ENCODE data around the gene WDFY4. TPM values are rescaled to one million over a fixed set of nuclear protein-coding genes. Genes with fewer than 3 reads are reported as not detected.

The WDFY4 gene
- total RNA-seq, 2 experiments from 2014 or later: 0.90 to 1.1 TPM

DNA sequence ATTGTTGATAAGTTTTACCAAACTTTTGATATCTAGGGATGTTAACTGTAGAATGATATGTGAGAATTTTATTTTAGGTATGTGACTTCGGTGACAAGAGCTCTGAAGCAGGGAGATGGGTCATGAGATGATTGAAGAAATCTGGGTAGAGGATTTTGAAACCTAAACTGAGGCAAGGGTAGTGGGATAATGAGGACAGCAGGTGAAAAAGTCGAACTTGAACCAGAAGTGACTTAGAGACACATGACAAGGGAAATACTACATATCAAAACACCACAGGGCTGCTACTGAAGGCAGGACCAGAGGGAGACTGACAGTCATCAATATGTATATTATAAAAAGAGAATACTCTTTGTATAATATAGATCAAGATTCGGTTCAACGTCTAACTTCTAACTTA is 113.2 kb downstream of the WDFY4 start:
- Mint-ChIP-seq H3K36me3 (ENCODE audit: low read depth) (peaks cover 6% of the 10 kb centered on the region), H3K4me1 (ENCODE audit: low read depth) (peaks cover 20% of the 10 kb centered on the region), H3K4me3 (no peak overlapping the region), H3K27ac (no peak overlapping the region), H3K9me3 (peaks cover 5% of the 10 kb centered on the region), H3K27me3 (peaks cover 2% of the 10 kb centered on the region)
- POLR2A ChIA-PET: no interaction called here
- DNase-seq: no peak
- TF ChIP-seq, protein P1, sequence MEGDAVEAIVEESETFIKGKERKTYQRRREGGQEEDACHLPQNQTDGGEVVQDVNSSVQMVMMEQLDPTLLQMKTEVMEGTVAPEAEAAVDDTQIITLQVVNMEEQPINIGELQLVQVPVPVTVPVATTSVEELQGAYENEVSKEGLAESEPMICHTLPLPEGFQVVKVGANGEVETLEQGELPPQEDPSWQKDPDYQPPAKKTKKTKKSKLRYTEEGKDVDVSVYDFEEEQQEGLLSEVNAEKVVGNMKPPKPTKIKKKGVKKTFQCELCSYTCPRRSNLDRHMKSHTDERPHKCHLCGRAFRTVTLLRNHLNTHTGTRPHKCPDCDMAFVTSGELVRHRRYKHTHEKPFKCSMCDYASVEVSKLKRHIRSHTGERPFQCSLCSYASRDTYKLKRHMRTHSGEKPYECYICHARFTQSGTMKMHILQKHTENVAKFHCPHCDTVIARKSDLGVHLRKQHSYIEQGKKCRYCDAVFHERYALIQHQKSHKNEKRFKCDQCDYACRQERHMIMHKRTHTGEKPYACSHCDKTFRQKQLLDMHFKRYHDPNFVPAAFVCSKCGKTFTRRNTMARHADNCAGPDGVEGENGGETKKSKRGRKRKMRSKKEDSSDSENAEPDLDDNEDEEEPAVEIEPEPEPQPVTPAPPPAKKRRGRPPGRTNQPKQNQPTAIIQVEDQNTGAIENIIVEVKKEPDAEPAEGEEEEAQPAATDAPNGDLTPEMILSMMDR (IDR thresholded peaks at IDR 0.05): no peak
- intact Hi-C loops (cut with micrococcal nuclease): no loop called here
- CTCF ChIA-PET: no interaction called here
- no peak for ATAC-seq

DNA sequence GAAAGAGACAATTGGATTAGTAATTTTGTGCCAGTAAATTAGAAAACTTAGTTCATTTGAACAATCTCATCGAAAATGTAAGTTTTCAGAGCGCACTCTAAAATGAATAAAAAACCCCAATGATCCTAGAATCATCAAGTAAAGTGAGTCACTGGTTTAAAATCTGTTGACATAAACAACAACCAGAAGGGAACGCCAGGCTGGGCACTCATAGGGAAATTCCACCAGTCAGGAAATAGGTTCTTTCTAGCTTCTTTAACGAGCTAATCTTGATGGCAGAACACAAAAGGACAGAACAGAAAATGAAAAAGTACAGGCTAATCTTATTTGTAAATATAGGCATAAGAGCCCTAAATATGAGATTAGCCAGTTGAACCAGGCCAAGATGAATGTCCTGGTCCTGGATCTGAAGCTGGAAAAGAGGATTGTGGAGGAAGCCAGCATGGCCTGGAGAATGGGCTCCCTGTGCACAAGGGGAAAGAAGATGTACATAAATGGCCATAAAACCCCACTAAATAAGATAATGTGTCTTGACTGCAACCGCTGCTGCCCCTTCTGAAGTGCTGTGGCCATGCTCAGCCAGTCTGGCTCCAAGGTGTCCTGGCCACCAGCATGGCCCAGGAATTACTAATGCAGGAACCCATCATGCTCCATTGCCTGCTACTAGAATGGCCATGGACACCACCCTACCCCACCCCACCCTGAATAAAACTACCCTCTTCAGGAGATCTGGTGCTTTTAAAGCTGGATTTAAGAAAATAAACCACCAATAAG is 114.0 kb downstream of the WDFY4 start:
- no peak overlapping the region for H3K4me3 Mint-ChIP-seq
- ChIA-PET POLR2A (no interaction called here), CTCF (no interaction called here)
- H3K9me3 Mint-ChIP-seq: peaks cover 5% of the 10 kb centered on the region
- intact Hi-C loops (cut with micrococcal nuclease): no loop called here
- no peaks in the 10 kb centered on the region for H3K27me3 Mint-ChIP-seq
- ATAC-seq (no peak), DNase-seq (no peak)
- H3K4me1 Mint-ChIP-seq (ENCODE audit: low read depth): peaks cover 21% of the 10 kb centered on the region
- TF ChIP-seq, protein P1 (IDR thresholded peaks at IDR 0.05): no peak
- peaks cover 6% of the 10 kb centered on the region for H3K36me3 Mint-ChIP-seq (ENCODE audit: low read depth)
- no peak overlapping the region for H3K27ac Mint-ChIP-seq

DNA sequence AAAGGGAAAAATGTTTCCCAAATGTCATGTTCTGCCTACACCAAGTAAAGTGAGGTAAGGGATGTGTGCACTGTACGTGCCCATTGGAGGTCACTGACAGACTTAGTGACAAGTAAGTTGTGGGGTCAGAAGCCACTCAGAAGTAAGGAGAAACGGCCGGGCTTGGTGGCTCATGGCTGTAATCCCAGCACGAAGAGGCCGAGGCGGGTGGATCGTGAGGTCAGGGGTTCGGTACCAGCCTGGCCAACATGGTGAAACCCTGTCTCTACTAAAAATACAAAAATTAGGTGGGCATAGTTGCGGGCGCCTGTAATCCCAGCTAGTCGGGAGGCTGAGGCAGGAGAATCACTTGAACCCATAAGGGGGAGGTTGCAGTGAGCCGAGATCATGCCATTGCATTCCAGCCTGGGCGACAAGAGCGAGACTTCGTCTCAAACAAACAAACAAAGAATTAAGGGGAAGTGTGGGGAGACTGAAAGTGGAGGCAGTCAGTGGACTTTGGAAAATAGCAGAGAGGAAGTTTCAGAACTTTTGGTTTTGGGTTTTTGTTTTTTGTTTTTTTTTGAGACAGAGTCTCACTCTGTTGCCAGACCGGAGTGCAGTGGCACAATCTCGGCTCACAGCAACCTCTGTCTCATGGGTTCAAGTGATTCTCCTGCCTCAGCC is 114.8 kb downstream of the WDFY4 start:
- Mint-ChIP-seq H3K4me1 (ENCODE audit: low read depth) (peaks cover 26% of the 10 kb centered on the region), H3K27ac (peak overlapping the region; percentile 26), H3K4me3 (no peak overlapping the region), H3K9me3 (peaks cover 5% of the 10 kb centered on the region), H3K27me3 (no peaks in the 10 kb centered on the region), H3K36me3 (ENCODE audit: low read depth) (peaks cover 6% of the 10 kb centered on the region)
- intact Hi-C loops (cut with micrococcal nuclease): no loop called here
- no peak for ATAC-seq
- TF ChIP-seq, protein P1 (IDR thresholded peaks at IDR 0.05): no peak
- no peak for DNase-seq
- ChIA-PET CTCF (no interaction called here), POLR2A (no interaction called here)

DNA sequence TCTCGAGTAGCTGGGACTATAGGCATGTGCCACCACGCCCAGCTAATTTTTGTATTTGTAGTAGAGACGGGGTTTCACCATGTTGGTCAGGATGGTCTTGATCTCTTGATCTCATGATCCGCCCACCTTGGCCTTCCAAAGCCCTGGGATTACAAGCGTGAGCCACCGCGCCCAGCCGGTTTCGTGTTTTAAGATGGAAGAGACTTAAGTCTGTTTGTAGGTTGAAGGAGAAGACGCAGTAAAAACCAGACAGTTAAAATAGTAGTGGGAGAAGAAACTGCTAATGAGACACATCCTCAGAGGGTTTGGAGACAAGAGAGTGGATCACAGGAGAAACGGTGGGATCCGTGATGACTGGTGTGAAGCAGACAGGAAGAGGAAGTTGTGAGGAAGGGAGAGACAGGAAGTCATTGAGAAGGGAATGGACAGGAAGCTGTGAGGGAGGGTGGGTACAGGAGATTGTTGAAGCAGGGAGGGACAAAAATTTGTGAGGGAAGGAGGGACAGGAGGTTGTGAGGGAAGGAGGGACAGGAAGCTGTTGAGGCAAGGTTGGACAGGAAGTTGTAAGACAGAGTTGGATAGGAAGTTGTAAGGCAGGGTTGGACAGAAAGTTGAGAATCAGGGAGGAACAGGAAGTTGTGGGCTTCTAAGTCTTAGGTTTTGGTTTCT is 115.5 kb downstream of the WDFY4 start:
- ChIA-PET POLR2A (no interaction called here), CTCF (no interaction called here)
- peaks cover 6% of the 10 kb centered on the region for H3K36me3 Mint-ChIP-seq (ENCODE audit: low read depth)
- ATAC-seq (peak; percentile 87), DNase-seq (peak; percentile 14)
- intact Hi-C loops (cut with micrococcal nuclease): no loop called here
- TF ChIP-seq, protein P1 (IDR thresholded peaks at IDR 0.05): no peak
- no peaks in the 10 kb centered on the region for H3K27me3 Mint-ChIP-seq
- H3K27ac Mint-ChIP-seq: peak overlapping the region; percentile 95
- peaks cover 5% of the 10 kb centered on the region for H3K9me3 Mint-ChIP-seq
- peaks cover 32% of the 10 kb centered on the region for H3K4me1 Mint-ChIP-seq (ENCODE audit: low read depth)
- peak overlapping the region; percentile 22 for H3K4me3 Mint-ChIP-seq

DNA sequence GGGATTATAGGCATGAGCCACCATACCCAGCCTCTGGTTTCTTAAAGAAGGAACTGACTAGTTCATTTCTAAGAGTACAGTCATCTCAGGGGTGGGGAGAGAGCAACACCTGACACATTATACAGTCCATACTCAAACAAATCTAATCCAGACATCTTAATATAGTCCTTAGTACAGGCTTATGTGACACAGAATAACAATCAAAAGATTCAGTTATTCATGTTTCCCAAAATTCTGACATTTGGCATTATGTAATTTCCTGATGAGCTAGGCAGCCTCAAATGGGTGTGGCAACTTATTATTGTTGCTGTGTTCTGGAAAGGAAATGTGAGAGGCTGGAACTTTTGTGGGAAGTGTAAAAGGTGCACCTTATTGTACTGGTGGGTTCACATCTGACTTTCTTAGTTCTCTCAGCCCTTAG is 116.3 kb downstream of the WDFY4 start:
- H3K27ac Mint-ChIP-seq: peak overlapping the region; percentile 95
- TF ChIP-seq, protein P1 (IDR thresholded peaks at IDR 0.05): no peak

More for the DNA sequence above, 116.3 kb downstream of the WDFY4 start:
- H3K4me3 Mint-ChIP-seq: no peak overlapping the region
- peaks cover 6% of the 10 kb centered on the region for H3K36me3 Mint-ChIP-seq (ENCODE audit: low read depth)
- no peak for DNase-seq
- intact Hi-C loops (cut with micrococcal nuclease): no loop called here
- H3K27me3 Mint-ChIP-seq: no peaks in the 10 kb centered on the region
- H3K4me1 Mint-ChIP-seq (ENCODE audit: low read depth): peaks cover 37% of the 10 kb centered on the region
- ATAC-seq: no peak
- H3K9me3 Mint-ChIP-seq: peaks cover 5% of the 10 kb centered on the region
- ChIA-PET POLR2A (no interaction called here), CTCF (interaction anchor here (1.1 to 1.4 kb wide), 2 partner anchors 143 to 145 kb away, joined by 3 to 4 read pairs; no protein-coding TSS in a partner anchor)

Data from activated CD8-positive, alpha-beta T cell treated with anti-CD3 and anti-CD28 coated beads for 36 hours (primary cell).